Muscle of back (tissue), 11 donors: ENCODE results near the gene ZNF638. TPM values are rescaled to one million over a fixed set of nuclear protein-coding genes. Genes with fewer than 3 reads are reported as not detected.
"Not testable (repeated sequence)": the region's sequence is repeated elsewhere in the genome, so short reads cannot be mapped to it uniquely, and the experiment has no call there.

ENCODE experiments used
- DNase-seq, 3 donors: peaks; one replicate each; pipeline versions ENCODE4 v3.0.0 to v3.0.0-alpha.2; 2013
- polyA plus RNA-seq, 10 donors: library from polyadenylated mRNA; unstranded; fragments of 120-200 nt; gene quantifications; one replicate each; pipeline ENCODE4 v1.2.1, GENCODE V29; 2013; ENCODE audit not compliant: insufficient read length in 10 of 10

The ZNF638 gene
- polyA plus RNA-seq, 10 donors = 76.5 to 136 (median 107) TPM

GRCh38 chr2:71395471-71395870 lies 63.9 kb downstream of the ZNF638 start:
- no peak for DNase-seq

- DNase-seq = no peak
These were observed 70.8 kb downstream of the ZNF638 start for GRCh38 chr2:71402427-71402826.

GRCh38 chr2:71409611-71410010 lies 78.0 kb downstream of the ZNF638 start:
- no peak for DNase-seq

GRCh38 chr2:71410696-71411095 lies 79.1 kb downstream of the ZNF638 start:
- DNase-seq = no peak

- not testable (repeated sequence) for DNase-seq
These were observed 85.3 kb downstream of the ZNF638 start for GRCh38 chr2:71416866-71417265.

- DNase-seq = no peak
These were observed 86.0 kb downstream of the ZNF638 start for GRCh38 chr2:71417300-71418202.

GRCh38 chr2:71419145-71419544 lies 87.6 kb downstream of the ZNF638 start:
- no peak for DNase-seq

- DNase-seq = no peak
These were observed 88.4 kb downstream of the ZNF638 start for GRCh38 chr2:71419976-71420375.

- no peak for DNase-seq
These were observed 91.2 kb downstream of the ZNF638 start for GRCh38 chr2:71422786-71423185.

- DNase-seq = no peak
These were observed 92.3 kb downstream of the ZNF638 start for GRCh38 chr2:71423817-71424420.

GRCh38 chr2:71426721-71427120 lies 95.1 kb downstream of the ZNF638 start:
- no peak for DNase-seq

GRCh38 chr2:71428472-71429383 lies 97.1 kb downstream of the ZNF638 start:
- no peak for DNase-seq

- DNase-seq = not testable (repeated sequence)
These were observed 113.6 kb downstream of the ZNF638 start for GRCh38 chr2:71445142-71445541.

- no peak for DNase-seq
These were observed 114.9 kb downstream of the ZNF638 start for GRCh38 chr2:71446505-71446904.

GRCh38 chr2:71449343-71449742 lies 117.8 kb downstream of the ZNF638 start:
- no peak for DNase-seq

GRCh38 chr2:71451705-71452104 lies 120.1 kb downstream of the ZNF638 start:
- DNase-seq = no peak

- DNase-seq = peak in 2 of 3 donors; percentile 43 to 52
These were observed 121.0 kb downstream of the ZNF638 start for GRCh38 chr2:71452565-71452964.

GRCh38 chr2:71453404-71454220 lies 122.0 kb downstream of the ZNF638 start, which contains the start of gene DYSF:
Gene DYSF (plus strand): TSS chr2:71453561.
- DNase-seq = peak; percentile 55 to 81 (median 65)

- peak in 1 of 3 donors; percentile 53 for DNase-seq
These were observed 122.8 kb downstream of the ZNF638 start for GRCh38 chr2:71454221-71455010.
